GM10266 (cell line): ENCODE data around the gene SLC31A2.

Source experiments
- DNase-seq: peaks from one replicate; pipeline ENCODE4 v3.0.0; 2012; ENCODE audit errors: extremely low spot score
- CTCF ChIP-seq: IDR thresholded peaks from 2 replicates; pipeline ENCODE4 v1.5.1; 2012; ENCODE audit warnings: mild to moderate bottlenecking, low read depth; ENCODE audit not compliant: control insufficient read depth, insufficient read depth; ENCODE audit errors: missing control alignments

Gene SLC31A2

GRCh38 chr9:113154471-113154870, 3.7 kb downstream of the SLC31A2 start:
- DNase-seq: no peak
- no peak for TF ChIP-seq CTCF

DNA sequence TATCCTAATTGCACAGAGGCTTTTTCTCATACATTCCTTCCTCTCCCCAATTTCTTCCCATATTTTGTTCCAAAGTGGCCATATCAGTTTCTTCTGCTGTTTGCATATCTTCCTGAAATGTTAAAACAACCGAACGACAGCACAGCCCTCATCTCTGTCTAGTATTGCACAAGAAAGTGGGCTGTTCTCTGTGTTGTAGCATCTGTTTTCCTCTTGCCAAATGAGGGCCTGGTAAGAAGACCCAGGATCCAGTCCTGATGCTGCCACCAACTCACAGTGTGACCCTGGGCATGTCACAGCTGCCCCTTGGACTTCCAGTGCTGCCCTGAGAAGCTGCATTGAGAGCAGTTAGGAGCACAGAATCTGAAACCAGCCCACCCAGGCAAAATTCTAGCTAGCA, 4.1 kb downstream of the SLC31A2 start:
- TF ChIP-seq CTCF: no peak
- no peak for DNase-seq

- peak; percentile 38 for DNase-seq
Measured at GRCh38 chr9:113155911-113156588, 5.2 kb downstream of the SLC31A2 start.

GRCh38 chr9:113156880-113157279, 6.1 kb downstream of the SLC31A2 start:
- no peak for DNase-seq
- no peak for TF ChIP-seq CTCF

More at GRCh38 chr9:113155911-113156588, 5.2 kb downstream of the SLC31A2 start:
- no peak for TF ChIP-seq CTCF

- no peak for TF ChIP-seq CTCF
- DNase-seq: no peak
Measured at GRCh38 chr9:113158446-113158845, 7.6 kb downstream of the SLC31A2 start.

- no peak for TF ChIP-seq CTCF
- no peak for DNase-seq
Measured at GRCh38 chr9:113160571-113160970, 9.8 kb downstream of the SLC31A2 start.

GRCh38 chr9:113163001-113163400, 12.2 kb downstream of the SLC31A2 start:
- DNase-seq: no peak
- TF ChIP-seq CTCF: no peak
